Peyer's patch (tissue), 4 donors: ENCODE data around the gene NHERF1.

ENCODE experiments used
- CTCF ChIP-seq, 6 experiments: fragments of 450-650 bp in 4 of 6; fragments of 200-600 bp in 2 of 6; sonication (generic) in 1 of 6; IDR thresholded peaks; one replicate each; pipeline ENCODE4 v1.5.1; 2017 to 2019; ENCODE audit warnings: antibody characterized with exemption in 6 of 6, mild to moderate bottlenecking in 3 of 6, moderate library complexity in 1 of 6
- POLR2A ChIP-seq, 2 donors: fragments of 450-650 bp; IDR thresholded peaks; one replicate each; pipeline ENCODE4 v1.5.1; 2017; ENCODE audit warnings: antibody characterized with exemption in 2 of 2, mild to moderate bottlenecking in 2 of 2, moderate library complexity in 2 of 2

GRCh38 chr17:74796211-74796610 lies 47.8 kb downstream of the NHERF1 start:
- no peak for TF ChIP-seq CTCF (IDR thresholded peaks at IDR 0.05)
- no peak for TF ChIP-seq POLR2A (IDR thresholded peaks at IDR 0.05)
